Pancreas (tissue), 10 donors: ENCODE results near the gene HSP90AB1. TPM values are rescaled to one million over a fixed set of nuclear protein-coding genes. Genes with fewer than 3 reads are reported as not detected.

ENCODE experiments used
- ATAC-seq, 4 donors: fragments of 200-7000 bp; cut with Tn5 transposase; one replicate each; pipeline versions ENCODE4 v1.8.0 to v1.9.1; 2020; ENCODE audit warnings: mild to moderate bottlenecking in 4 of 4, moderate library complexity in 4 of 4
- DNase-seq, 6 donors: peaks; one replicate each; pipeline ENCODE4 v3.0.0-alpha.2; 2020
- FAIRE-seq: peaks from 2 replicates; lab custom pipeline; 2012; peaks lifted over from hg19 to GRCh38; lab: Jason Lieb, UNC
- H3K27ac ChIP-seq, 4 donors: fragments of 200-600 bp; sonication (generic); 1 replicate in 3 of 4; 2 replicates in 1 of 4; pipeline versions ENCODE4 v1.5.0 to v1.8.0; 2020
- H3K27me3 ChIP-seq, 4 donors: fragments of 200-600 bp; one replicate each; pipeline ENCODE4 v1.8.0; 2021
- H3K36me3 ChIP-seq, 3 donors: fragments of 200-600 bp; sonication (generic) in 1 of 3; one replicate each; pipeline versions ENCODE4 v1.5.0 to v1.8.0; 2020 to 2021
- H3K4me1 ChIP-seq, 3 donors: fragments of 200-600 bp; one replicate each; pipeline ENCODE4 v1.8.0; 2021
- H3K4me3 ChIP-seq, 4 donors: fragments of 200-600 bp; sonication (generic) in 2 of 4; one replicate each; pipeline versions ENCODE4 v1.5.0 to v1.8.0; 2020 to 2021
- H3K9me3 ChIP-seq, 4 donors: fragments of 200-600 bp; one replicate each; pipeline ENCODE4 v1.8.0; 2021
- WGBS, 2 donors: extraction: QIAGEN DNeasy Blood & Tissue Kit; methylation state at CpG; one replicate each; pipeline ENCODE4 v1.1.7; 2013; 5-methylcytosine and 5-hydroxymethylcytosine counted together
- intact Hi-C, 3 donors: fragments of 100-400 bp; cut with DNase I; formaldehyde crosslinking; loops; one replicate each; pipeline versions ENCODE4 v1.11.1 to v1.14.2; 2022
- polyA plus RNA-seq, 2 donors: library from polyadenylated mRNA; stranded (reverse); fragments of 200-250 nt; gene quantifications; one replicate each; pipeline ENCODE4 v1.2.3, GENCODE V29; 2013
- total RNA-seq, 6 donors: library from RNA; stranded (reverse); fragmentation: NEBNext Ultra II Directional in 4 of 6; extraction: Animal tissue kit (Norgen Biotek cat#: 25700) in 4 of 6; gene quantifications; one replicate each; pipeline versions ENCODE4 v1.2.1 to v1.2.4, GENCODE V29; 2021 to 2023
- TF ChIP-seq, protein P1 (sequence below), 4 donors: fragments of 200-600 bp; sonication (generic) in 3 of 4; IDR thresholded peaks; one replicate each; pipeline versions ENCODE4 v1.5.0 to v1.8.0; 2021; ENCODE audit warnings: antibody characterized with exemption in 4 of 4
- donor health status: healthy with polysubstance abuse.
- donor health status: DM: no; HTN: no; CAD: no; lungs with moderate emphysema.
- donor health status: DM: no; HTN: no; CAD: no.
- donor health status: control.
- donor health status: control.
- donor health status: Bipolar disorder and iron deficiency.
- donor health status: DM: yes; HTN: yes; CAD: no.
- donor health status: DM: no; HTN: no; CAD: no.
- donor health status: DM: no; HTN: no; CAD: no.
- donor health status: DM: yes; HTN: yes; CAD: no.

The HSP90AB1 gene
- total and polyA plus RNA-seq, 8 donors: 145 to 577 (median 434) TPM

DNA sequence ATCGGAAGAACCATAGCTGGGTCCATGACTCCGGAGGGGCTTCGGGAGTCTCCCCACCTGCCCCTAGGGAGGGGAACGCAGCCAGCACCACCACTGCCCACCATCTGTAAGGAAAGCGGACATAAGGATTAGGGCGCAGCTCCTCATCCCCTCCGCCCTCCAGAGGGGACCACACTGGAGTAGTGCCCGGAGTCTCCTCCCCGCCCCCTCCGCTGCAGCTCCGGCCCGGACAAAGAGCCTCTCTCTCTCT is 9.8 kb downstream of the HSP90AB1 start:
- TF ChIP-seq, protein P1, sequence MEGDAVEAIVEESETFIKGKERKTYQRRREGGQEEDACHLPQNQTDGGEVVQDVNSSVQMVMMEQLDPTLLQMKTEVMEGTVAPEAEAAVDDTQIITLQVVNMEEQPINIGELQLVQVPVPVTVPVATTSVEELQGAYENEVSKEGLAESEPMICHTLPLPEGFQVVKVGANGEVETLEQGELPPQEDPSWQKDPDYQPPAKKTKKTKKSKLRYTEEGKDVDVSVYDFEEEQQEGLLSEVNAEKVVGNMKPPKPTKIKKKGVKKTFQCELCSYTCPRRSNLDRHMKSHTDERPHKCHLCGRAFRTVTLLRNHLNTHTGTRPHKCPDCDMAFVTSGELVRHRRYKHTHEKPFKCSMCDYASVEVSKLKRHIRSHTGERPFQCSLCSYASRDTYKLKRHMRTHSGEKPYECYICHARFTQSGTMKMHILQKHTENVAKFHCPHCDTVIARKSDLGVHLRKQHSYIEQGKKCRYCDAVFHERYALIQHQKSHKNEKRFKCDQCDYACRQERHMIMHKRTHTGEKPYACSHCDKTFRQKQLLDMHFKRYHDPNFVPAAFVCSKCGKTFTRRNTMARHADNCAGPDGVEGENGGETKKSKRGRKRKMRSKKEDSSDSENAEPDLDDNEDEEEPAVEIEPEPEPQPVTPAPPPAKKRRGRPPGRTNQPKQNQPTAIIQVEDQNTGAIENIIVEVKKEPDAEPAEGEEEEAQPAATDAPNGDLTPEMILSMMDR (IDR thresholded peaks at IDR 0.05): no peak
- DNase-seq: no peak
- Histone ChIP-seq H3K27me3 (no peaks in the 10 kb centered on the region), H3K36me3 (peaks cover under 1 to 33% (median 24%) of the 10 kb centered on the region in 3 donors), H3K4me1 (peaks cover 0 to 19% (median 0%) of the 10 kb centered on the region in 3 donors), H3K27ac (peak overlapping the region; percentile 81 to 96 (median 90)), H3K4me3 (peak overlapping the region; percentile 79 to 98 (median 94)), H3K9me3 (no peaks in the 10 kb centered on the region)
- no peak for ATAC-seq
- WGBS, 2 donors: 1 to 2% methylated on average over 8 to 12 of the region's 12 CpGs
- no peak for FAIRE-seq
- intact Hi-C loops: no loop called here

DNA sequence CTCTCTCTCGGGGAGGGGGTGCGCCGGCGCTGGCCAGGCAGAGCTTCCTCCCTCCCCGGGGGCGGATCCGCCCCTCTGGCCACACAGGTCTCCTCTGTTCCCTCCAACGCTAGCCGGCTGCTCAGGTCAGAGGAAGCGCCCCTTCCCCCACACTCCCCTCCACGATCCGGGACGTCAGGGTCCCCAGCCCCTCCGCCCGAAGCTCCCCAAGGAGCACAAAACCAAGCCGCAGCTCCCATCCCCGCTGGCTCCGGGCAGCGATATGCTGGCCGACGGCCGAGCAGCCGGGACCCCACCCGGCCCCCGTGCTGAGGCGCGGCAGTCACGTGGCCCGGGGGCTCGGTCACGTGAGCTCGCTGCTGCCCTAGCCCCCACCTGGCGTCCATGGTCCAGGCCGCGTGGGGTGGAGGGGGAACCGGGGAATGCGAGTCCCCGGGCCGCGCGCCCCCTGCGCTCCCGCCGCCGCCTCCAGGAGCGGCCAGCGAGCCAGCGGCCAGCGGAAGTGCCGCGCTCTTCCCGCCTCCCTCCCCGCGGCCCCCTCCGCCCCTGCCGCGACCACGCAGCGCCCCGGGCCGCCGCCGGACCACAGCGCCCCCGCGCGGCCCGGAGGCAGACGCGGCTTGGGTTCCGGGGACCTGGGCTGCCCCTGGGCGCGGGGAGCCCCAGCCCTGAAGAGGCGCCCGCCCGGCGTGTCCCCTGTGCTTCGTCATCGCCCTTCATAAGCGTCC is 10.3 kb downstream of the HSP90AB1 start, which contains the start of gene SLC35B2:
TSS of gene SLC35B2 (minus strand) at position 504 of the 728 bp plus-strand sequence. CDS start at position 386, 118 bp downstream.
- Histone ChIP-seq H3K9me3 (no peaks in the 10 kb centered on the region), H3K4me1 (peaks cover 0 to 15% (median 0%) of the 10 kb centered on the region in 3 donors), H3K27ac (peak within 1 kb of the TSS; percentile 81 to 96 (median 90)), H3K36me3 (peaks cover 0 to 28% (median 20%) of the 10 kb centered on the region in 3 donors), H3K4me3 (peak within 1 kb of the TSS; percentile 79 to 98 (median 94)), H3K27me3 (no peaks in the 10 kb centered on the region)
- DNase-seq (peak; percentile 69 to 88 (median 76)), FAIRE-seq (no peak), ATAC-seq (peak; percentile 77 to 85 (median 80))
- WGBS, 2 donors: 0 to 1% methylated on average over 58 to 80 of the region's 80 CpGs
- TF ChIP-seq, protein P1 (IDR thresholded peaks at IDR 0.05): peak; percentile 52 to 76 (median 66)
- intact Hi-C loops: no loop called here

DNA sequence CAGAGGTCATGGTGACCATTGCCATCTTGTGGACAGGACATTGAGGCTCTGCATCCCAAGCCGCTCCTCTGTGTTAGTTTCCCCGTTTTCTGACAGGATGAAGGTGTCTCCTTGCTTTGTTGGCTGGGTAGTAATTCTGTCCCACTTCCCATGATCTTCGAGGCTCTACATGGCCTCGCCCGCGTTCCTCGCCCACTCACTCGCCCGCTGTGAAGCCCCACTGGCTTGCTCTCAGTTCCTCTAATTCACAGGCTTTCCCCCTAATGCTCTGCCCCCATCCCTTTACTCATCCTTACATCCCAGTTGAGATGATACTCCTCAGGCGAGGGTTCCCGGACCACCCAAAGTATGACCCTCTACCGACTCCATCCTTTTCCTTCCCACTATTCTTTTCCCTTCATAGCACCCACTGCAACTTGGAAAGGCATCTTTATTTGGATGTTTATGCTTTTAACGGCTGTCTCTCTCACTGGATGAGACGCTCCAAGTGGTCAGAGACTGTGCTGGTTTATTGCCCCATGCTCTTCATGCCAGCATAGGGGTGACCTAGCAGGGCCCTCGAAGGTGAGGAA is 10.9 kb downstream of the HSP90AB1 start:
- no peak for FAIRE-seq
- TF ChIP-seq, protein P1 (IDR thresholded peaks at IDR 0.05): no peak
- no peaks in the 10 kb centered on the region for H3K9me3 ChIP-seq
- peaks cover 0 to 22% (median 14%) of the 10 kb centered on the region in 3 donors for H3K36me3 ChIP-seq
- H3K27me3 ChIP-seq: no peaks in the 10 kb centered on the region
- H3K4me1 ChIP-seq: peaks cover 0 to 19% (median 0%) of the 10 kb centered on the region in 3 donors
- H3K4me3 ChIP-seq: peak overlapping the region; percentile 79 to 98 (median 94)
- intact Hi-C loops: no loop called here
- ATAC-seq: no peak
- peak in 1 of 6 donors; percentile 33 for DNase-seq
- WGBS, 2 donors: 19 to 21% methylated on average over 15 of the region's 15 CpGs
- H3K27ac ChIP-seq: peak overlapping the region; percentile 81 to 96 (median 90)

DNA sequence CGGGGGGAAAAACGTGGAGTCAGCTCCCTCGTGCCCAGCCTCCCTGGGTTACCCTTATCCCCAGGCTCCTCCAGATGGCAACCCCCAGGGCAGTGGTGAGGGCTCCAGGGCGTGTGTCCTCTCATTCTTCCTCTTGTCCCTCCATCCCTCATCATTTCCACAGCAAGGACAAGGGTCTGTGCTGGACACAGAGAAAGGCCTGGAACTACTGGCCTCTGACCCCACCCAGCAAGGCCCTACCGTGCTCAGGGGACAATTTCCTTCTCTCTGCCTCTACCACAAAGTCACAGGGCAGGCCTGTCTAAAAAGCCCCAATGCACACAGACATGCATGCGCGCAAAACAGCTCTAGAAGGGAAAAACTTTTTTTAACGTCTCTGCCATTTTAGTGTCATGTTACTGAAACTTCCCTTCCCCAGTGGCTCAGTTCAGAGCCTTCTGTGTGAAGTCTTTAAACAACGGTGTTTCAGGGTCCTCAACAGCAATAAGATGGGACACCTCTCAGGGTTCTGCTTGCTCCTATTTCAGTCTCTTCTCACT is 11.5 kb downstream of the HSP90AB1 start:
- 79 to 83% methylated on average over 9 of the region's 9 CpGs for WGBS, 2 donors
- DNase-seq (no peak), ATAC-seq (no peak), FAIRE-seq (no peak)
- Histone ChIP-seq H3K27ac (no peak overlapping the region), H3K9me3 (no peaks in the 10 kb centered on the region), H3K36me3 (peaks cover 0 to 16% (median 10%) of the 10 kb centered on the region in 3 donors), H3K27me3 (no peaks in the 10 kb centered on the region), H3K4me1 (peaks cover 0 to 22% (median 0%) of the 10 kb centered on the region in 3 donors), H3K4me3 (no peak overlapping the region)
- TF ChIP-seq, protein P1 (IDR thresholded peaks at IDR 0.05): no peak
- intact Hi-C loops: no loop called here
